CD4-positive, CD25-positive, alpha-beta regulatory T cell (primary cell): ENCODE measurements around the gene SEL1L. TPM values are rescaled to one million over a fixed set of nuclear protein-coding genes. Genes with fewer than 3 reads are reported as not detected.

Experiments used
- ATAC-seq, 2 donors: fragments of 150-1000 bp; cut with Tn5 transposase; one replicate each; pipeline ENCODE4 v1.10.0; 2021; ENCODE audit warnings: low read depth in 2 of 2, moderate number of reproducible peaks in 2 of 2, moderate library complexity in 1 of 2
- DNase-seq, 3 donors: peaks; one replicate each; pipeline versions ENCODE4 v3.0.0 to v3.0.0-alpha.2; 2012 to 2022; ENCODE audit warnings: mixed read lengths in 1 of 3
- H3K27ac ChIP-seq: one replicate; pipeline ENCODE4 v1.7.0; 2013; ENCODE audit warnings: mild to moderate bottlenecking, low read length; ENCODE audit not compliant: insufficient read depth, poor library complexity, severe bottlenecking
- H3K27me3 ChIP-seq: one replicate; pipeline ENCODE4 v1.7.0; 2013; ENCODE audit warnings: low read length; ENCODE audit not compliant: control insufficient read depth, insufficient read depth
- H3K36me3 ChIP-seq: one replicate; pipeline ENCODE4 v1.7.0; 2013; ENCODE audit warnings: mild to moderate bottlenecking, low read length, moderate library complexity; ENCODE audit not compliant: control insufficient read depth, insufficient read depth
- H3K4me1 ChIP-seq: 2 replicates; pipeline ENCODE4 v1.7.0; 2013; ENCODE audit warnings: mild to moderate bottlenecking, low read length; ENCODE audit not compliant: insufficient read depth, control insufficient read depth, poor library complexity, severe bottlenecking
- H3K4me3 ChIP-seq: one replicate; pipeline ENCODE4 v1.7.0; 2013; ENCODE audit warnings: low read depth, mild to moderate bottlenecking, low read length, moderate library complexity
- H3K9me3 ChIP-seq, 2 experiments: 1 replicate in 1 of 2; 2 replicates in 1 of 2; pipeline ENCODE4 v1.7.0; 2013; ENCODE audit warnings: low read length in 2 of 2, mild to moderate bottlenecking in 1 of 2, moderate library complexity in 1 of 2; ENCODE audit not compliant: control insufficient read depth in 2 of 2
- H3K27ac Mint-ChIP-seq, 3 donors: one replicate each; pipeline ENCODE4 v1.8.0; 2020 to 2022; ENCODE audit warnings: mild to moderate bottlenecking in 3 of 3, mixed read lengths in 3 of 3, moderate library complexity in 2 of 3
- H3K27me3 Mint-ChIP-seq: one replicate; pipeline ENCODE4 v1.8.0; 2022; ENCODE audit warnings: mild to moderate bottlenecking, mixed read lengths
- H3K36me3 Mint-ChIP-seq: one replicate; pipeline ENCODE4 v1.8.0; 2020; ENCODE audit warnings: mixed read lengths
- H3K4me1 Mint-ChIP-seq, 4 donors: one replicate each; pipeline ENCODE4 v1.8.0; 2020 to 2022; ENCODE audit warnings: mixed read lengths in 4 of 4, mild to moderate bottlenecking in 1 of 4
- H3K4me3 Mint-ChIP-seq, 4 donors: one replicate each; pipeline ENCODE4 v1.8.0; 2020 to 2022; ENCODE audit warnings: mild to moderate bottlenecking in 4 of 4, mixed read lengths in 4 of 4, moderate library complexity in 3 of 4
- H3K9me3 Mint-ChIP-seq, 7 donors: one replicate each; pipeline ENCODE4 v1.8.0; 2020 to 2022; ENCODE audit warnings: mixed read lengths in 7 of 7, mild to moderate bottlenecking in 3 of 7, moderate library complexity in 2 of 7
- polyA plus RNA-seq, 4 donors: library from polyadenylated mRNA; unstranded; fragments of 300-500 nt; fragmentation: Illumina TruSeq; gene quantifications; one replicate each; pipeline ENCODE4 v1.2.3, GENCODE V29; 2021
- total RNA-seq: library from RNA; stranded (reverse); gene quantifications from one replicate; pipeline ENCODE4 v1.2.3, GENCODE V29; 2022

Gene SEL1L
- total and polyA plus RNA-seq, 5 donors from 2014 or later = 19.3 to 57.6 (median 20.3) TPM

DNA sequence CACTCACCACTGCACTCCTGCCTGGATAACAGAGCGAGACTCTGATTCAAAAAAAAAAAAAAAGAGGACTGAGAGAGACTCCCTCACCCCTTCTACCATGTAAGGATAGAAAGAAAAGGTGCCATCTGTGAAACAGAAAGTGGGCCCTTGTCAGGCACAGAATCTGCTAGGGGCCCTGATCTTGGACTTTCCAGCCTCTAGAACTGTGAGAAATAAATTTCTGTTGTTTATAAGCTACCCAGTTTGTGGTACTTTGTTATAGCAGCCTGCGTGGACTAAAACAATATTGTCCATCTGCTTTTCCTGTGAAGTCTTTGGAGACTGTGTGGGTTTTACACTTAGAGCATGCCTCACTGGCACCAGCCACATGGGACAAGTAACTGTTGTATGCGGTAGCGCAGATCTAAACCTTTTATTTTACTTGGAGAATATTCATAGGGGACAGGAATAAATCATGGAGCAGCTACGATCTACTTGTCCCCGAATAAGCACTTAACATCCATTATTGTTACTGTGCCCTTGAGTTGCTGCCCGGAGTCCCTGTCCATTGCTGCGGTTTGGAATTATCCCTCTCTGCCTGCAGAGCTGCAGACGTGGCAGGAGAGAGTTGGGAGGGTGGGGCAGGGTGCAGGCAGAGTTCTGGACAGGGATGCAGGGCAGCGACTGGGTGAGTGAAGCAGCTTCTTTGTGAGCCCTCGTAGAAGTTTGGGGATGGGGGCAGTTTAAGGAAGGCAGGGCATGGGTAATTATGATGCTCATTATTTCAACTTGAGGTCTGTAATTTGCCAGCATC, 81.1 kb downstream of the SEL1L start:
- Histone ChIP-seq H3K36me3 (no peaks in the 10 kb centered on the region), H3K4me3 (peak overlapping the region; percentile 42), H3K27me3 (peaks cover 5% of the 10 kb centered on the region), H3K9me3 (no peaks in the 10 kb centered on the region), H3K27ac (no peak overlapping the region), H3K4me1 (peaks cover 3% of the 10 kb centered on the region)
- Mint-ChIP-seq H3K36me3 (no peaks in the 10 kb centered on the region), H3K4me3 (no peak overlapping the region), H3K27ac (no peak overlapping the region), H3K27me3 (peaks cover 27% of the 10 kb centered on the region), H3K4me1 (peaks cover 0 to 7% (median 3%) of the 10 kb centered on the region in 4 donors), H3K9me3 (no peaks in the 10 kb centered on the region)
- DNase-seq (no peak), ATAC-seq (peak in 1 of 2 donors; percentile 14)

DNA sequence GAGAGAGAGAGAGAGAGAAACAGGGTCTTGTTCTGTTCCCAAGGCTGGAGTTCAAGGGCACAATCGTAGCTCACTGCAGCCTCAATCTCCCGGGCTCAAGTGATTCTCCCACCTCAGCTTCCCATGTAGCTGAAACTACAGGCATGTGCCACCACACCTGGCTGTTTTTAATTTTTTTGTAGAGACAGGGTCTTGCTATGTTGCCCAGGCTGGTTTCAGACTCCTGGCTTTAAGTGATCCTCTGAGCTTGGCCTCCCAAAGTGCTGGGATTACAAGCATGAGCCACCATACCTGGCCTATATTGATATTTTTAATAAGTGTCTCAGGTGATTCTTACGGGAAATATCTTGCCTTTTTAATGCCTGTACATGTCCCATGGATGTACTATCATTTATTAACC, 82.7 kb downstream of the SEL1L start:
- H3K4me3 Mint-ChIP-seq = no peak overlapping the region
- H3K4me3 ChIP-seq = no peak overlapping the region
- no peak for DNase-seq
- no peaks in the 10 kb centered on the region for H3K9me3 ChIP-seq
- H3K27me3 ChIP-seq = peaks cover 5% of the 10 kb centered on the region
- peaks cover 31% of the 10 kb centered on the region for H3K27me3 Mint-ChIP-seq
- no peaks in the 10 kb centered on the region for H3K9me3 Mint-ChIP-seq
- H3K27ac ChIP-seq = no peak overlapping the region
- H3K27ac Mint-ChIP-seq = no peak overlapping the region
- no peak for ATAC-seq
- H3K36me3 ChIP-seq = no peaks in the 10 kb centered on the region
- H3K4me1 ChIP-seq = peaks cover 3% of the 10 kb centered on the region
- H3K4me1 Mint-ChIP-seq = peaks cover 0 to 7% (median 3%) of the 10 kb centered on the region in 4 donors
- no peaks in the 10 kb centered on the region for H3K36me3 Mint-ChIP-seq

DNA sequence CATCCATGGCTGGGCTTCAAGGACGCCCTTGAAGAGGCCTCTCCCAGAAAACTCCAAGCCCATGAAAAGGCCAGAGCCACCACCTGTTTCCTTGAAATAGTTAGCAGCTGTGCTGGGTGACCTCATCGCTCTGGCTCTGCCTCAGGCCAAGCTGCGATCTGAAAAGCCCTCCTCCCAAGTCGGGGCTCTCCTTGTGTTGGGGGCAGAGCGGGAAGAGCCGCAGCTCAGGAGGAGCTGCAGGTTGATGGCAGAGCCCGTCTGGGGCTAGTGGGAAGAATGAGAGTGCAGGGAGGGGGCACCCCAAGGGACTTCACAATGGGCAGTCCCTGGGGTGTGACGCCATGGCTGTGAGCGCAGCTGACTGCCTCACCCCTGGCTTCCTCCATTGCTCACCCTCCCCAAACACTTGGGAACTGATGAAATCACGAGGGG, 83.5 kb downstream of the SEL1L start:
- H3K4me1 Mint-ChIP-seq = peaks cover 0 to 7% (median 3%) of the 10 kb centered on the region in 4 donors
- Histone ChIP-seq H3K9me3 (no peaks in the 10 kb centered on the region), H3K36me3 (no peaks in the 10 kb centered on the region), H3K4me3 (no peak overlapping the region), H3K27me3 (peaks cover 5% of the 10 kb centered on the region), H3K4me1 (peaks cover 3% of the 10 kb centered on the region), H3K27ac (no peak overlapping the region)
- no peak overlapping the region for H3K4me3 Mint-ChIP-seq
- H3K27me3 Mint-ChIP-seq = peaks cover 31% of the 10 kb centered on the region
- no peaks in the 10 kb centered on the region for H3K9me3 Mint-ChIP-seq
- no peak overlapping the region for H3K27ac Mint-ChIP-seq
- DNase-seq = no peak
- no peak for ATAC-seq
- no peaks in the 10 kb centered on the region for H3K36me3 Mint-ChIP-seq

DNA sequence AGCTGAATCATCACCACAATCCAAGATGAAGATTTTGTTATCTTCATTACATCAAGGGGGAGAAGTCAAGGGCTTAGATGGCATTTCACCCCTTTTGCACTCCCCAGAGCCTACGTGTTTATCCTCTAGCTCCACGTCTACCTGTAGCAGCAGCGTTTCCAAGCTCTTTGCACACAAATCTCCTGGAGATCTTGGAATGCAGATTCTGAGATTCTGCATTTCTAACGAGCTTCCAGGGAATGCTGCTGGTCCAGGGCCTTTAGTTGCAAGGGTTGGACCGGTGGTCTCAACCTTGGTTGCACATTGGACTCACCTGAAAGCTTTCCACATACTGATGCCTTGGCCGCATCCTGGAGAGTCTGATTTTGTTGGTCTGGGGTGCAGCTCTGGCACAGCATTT, 84.1 kb downstream of the SEL1L start:
- DNase-seq = no peak
- peaks cover 0 to 7% (median 3%) of the 10 kb centered on the region in 4 donors for H3K4me1 Mint-ChIP-seq

DNA sequence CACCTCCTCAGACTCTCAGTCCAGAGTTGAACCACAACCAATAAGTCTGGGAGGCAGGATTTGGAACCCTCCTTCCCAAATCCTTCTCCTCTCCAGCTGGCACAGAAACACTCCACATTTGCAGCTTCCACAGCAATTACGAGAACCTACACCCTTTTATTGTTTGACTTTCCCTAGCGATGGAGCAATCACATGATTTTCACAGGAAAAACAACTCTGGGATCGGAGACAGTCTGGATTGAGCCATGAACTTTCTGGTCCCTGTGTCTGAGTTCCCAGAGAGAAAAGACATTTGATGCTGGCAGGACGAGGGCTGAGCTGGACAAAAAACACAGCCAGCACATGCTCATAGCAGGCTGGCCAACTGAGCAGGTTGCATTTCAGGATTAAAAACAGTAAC, 84.5 kb downstream of the SEL1L start:
- Histone ChIP-seq H3K9me3 (no peaks in the 10 kb centered on the region), H3K36me3 (no peaks in the 10 kb centered on the region), H3K4me1 (peaks cover 3% of the 10 kb centered on the region), H3K27me3 (peaks cover 5% of the 10 kb centered on the region), H3K27ac (no peak overlapping the region), H3K4me3 (no peak overlapping the region)
- Mint-ChIP-seq H3K27me3 (peaks cover 30% of the 10 kb centered on the region), H3K36me3 (no peaks in the 10 kb centered on the region), H3K27ac (no peak overlapping the region), H3K4me3 (no peak overlapping the region), H3K9me3 (no peaks in the 10 kb centered on the region), H3K4me1 (peaks cover 0 to 7% (median 3%) of the 10 kb centered on the region in 4 donors)
- DNase-seq (no peak), ATAC-seq (no peak)

More for the DNA sequence above, 84.1 kb downstream of the SEL1L start:
- H3K27me3 Mint-ChIP-seq = peaks cover 31% of the 10 kb centered on the region
- H3K9me3 Mint-ChIP-seq = no peaks in the 10 kb centered on the region
- no peak overlapping the region for H3K27ac Mint-ChIP-seq
- no peaks in the 10 kb centered on the region for H3K36me3 Mint-ChIP-seq
- Histone ChIP-seq H3K36me3 (no peaks in the 10 kb centered on the region), H3K4me3 (no peak overlapping the region), H3K9me3 (no peaks in the 10 kb centered on the region), H3K4me1 (peaks cover 3% of the 10 kb centered on the region), H3K27me3 (peaks cover 5% of the 10 kb centered on the region), H3K27ac (no peak overlapping the region)
- ATAC-seq = no peak
- no peak overlapping the region for H3K4me3 Mint-ChIP-seq

DNA sequence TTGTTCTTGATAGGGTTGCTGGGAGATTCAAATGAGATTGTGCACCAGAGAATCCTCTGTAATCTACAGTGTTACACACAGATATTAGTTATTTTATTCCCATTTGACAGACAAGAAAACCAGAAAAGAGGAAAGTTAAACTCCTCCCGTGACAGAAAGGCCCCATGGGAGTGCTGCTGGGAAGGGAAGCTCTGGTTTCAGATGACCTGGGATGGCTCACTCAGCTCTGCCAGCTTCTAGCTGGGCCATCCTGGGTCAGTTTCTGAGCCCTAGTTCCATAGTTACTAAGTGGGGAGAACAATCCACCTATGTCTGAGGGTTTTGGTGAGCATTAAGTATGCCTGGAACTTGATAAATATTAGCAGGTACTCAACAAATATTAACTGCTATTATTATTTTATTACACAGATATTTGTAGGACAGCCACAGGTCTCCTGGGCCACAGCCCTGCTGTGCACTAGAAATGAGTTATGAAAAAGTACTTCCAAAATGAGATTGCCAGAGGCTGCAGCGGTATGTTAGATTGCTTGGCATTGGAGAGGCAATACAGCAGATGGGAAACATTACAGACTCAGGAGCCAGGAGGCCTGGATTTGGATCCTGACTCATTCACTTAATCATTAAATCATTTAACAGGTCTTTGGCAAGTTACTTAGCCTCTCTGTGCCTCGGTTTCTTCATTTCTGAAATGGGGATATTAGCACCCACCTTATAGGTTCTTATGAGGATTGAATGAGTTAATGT, 86.5 kb downstream of the SEL1L start:
- Mint-ChIP-seq H3K9me3 (peaks cover 0 to 3% (median 0%) of the 10 kb centered on the region in 7 donors), H3K36me3 (no peaks in the 10 kb centered on the region), H3K4me1 (no peaks in the 10 kb centered on the region), H3K27me3 (peaks cover 42% of the 10 kb centered on the region), H3K4me3 (no peak overlapping the region), H3K27ac (no peak overlapping the region)
- H3K36me3 ChIP-seq = no peaks in the 10 kb centered on the region
- peaks cover 8% of the 10 kb centered on the region for H3K27me3 ChIP-seq
- DNase-seq (no peak), ATAC-seq (no peak)
- H3K27ac ChIP-seq = no peak overlapping the region
- no peaks in the 10 kb centered on the region for H3K4me1 ChIP-seq
- no peak overlapping the region for H3K4me3 ChIP-seq
- no peaks in the 10 kb centered on the region for H3K9me3 ChIP-seq

DNA sequence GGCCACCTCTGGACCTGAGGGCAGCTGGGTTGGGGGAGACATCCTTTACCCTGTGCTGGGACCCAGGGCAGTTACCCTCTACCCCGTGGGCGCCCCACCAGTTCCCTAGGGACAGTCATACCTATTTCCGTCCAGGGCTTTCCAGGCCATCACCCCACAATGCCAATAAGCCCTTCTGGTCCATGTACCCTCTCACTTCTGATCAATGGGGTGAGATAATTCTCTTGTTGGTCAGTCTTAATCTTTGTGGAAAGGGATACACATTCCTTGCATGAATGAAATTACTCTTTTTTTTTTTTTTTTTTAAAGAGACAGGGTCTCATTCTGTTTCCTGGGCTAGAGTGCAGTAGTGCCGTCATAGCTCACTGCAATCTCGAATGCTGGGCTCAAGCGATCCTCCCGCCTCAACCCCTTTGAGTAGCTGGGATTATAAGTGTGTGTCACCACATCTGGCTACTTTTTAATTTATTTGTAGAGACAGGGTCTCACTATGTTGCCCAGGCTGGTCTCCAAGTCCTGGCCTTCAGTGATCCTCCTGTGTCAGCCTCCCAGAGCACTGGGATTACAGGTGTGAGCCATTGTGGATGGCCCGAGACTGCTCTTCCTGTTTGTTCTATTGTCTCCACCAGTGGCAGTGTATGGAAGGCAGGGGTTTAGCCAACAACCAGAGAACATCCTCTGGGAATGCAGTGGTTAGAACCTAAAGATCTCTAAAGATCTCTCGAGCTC, 87.2 kb downstream of the SEL1L start:
- Mint-ChIP-seq H3K27ac (no peak overlapping the region), H3K27me3 (peaks cover 47% of the 10 kb centered on the region), H3K4me3 (no peak overlapping the region), H3K9me3 (peaks cover 0 to 3% (median 0%) of the 10 kb centered on the region in 7 donors), H3K36me3 (no peaks in the 10 kb centered on the region), H3K4me1 (no peaks in the 10 kb centered on the region)
- H3K27ac ChIP-seq = no peak overlapping the region
- H3K4me1 ChIP-seq = no peaks in the 10 kb centered on the region
- peaks cover 11% of the 10 kb centered on the region for H3K27me3 ChIP-seq
- no peaks in the 10 kb centered on the region for H3K9me3 ChIP-seq
- no peak for ATAC-seq
- no peak overlapping the region for H3K4me3 ChIP-seq
- no peak for DNase-seq
- no peaks in the 10 kb centered on the region for H3K36me3 ChIP-seq
